Fibroblast of mammary gland (primary cell): ENCODE data around the gene AP2M1.
A peak's percentile ranks its signal among the peaks of the same experiment; 100 is the strongest.

Experiments
- DNase-seq: peaks from one replicate; pipeline ENCODE4 v3.0.0-alpha.2; 2010; ENCODE audit warnings: low read depth
- H3K4me3 ChIP-seq: 2 replicates; pipeline ENCODE4 v1.5.1; 2011; ENCODE audit warnings: low read depth, mild to moderate bottlenecking, low read length, moderate library complexity; ENCODE audit not compliant: control insufficient read depth
- TF ChIP-seq, protein P1 (sequence below): conservative IDR thresholded peaks from 2 replicates; pipeline ENCODE4 v1.5.1; 2011; ENCODE audit warnings: low read depth, low read length, inconsistent platforms; ENCODE audit not compliant: control insufficient read depth, insufficient read depth

The AP2M1 gene

DNA sequence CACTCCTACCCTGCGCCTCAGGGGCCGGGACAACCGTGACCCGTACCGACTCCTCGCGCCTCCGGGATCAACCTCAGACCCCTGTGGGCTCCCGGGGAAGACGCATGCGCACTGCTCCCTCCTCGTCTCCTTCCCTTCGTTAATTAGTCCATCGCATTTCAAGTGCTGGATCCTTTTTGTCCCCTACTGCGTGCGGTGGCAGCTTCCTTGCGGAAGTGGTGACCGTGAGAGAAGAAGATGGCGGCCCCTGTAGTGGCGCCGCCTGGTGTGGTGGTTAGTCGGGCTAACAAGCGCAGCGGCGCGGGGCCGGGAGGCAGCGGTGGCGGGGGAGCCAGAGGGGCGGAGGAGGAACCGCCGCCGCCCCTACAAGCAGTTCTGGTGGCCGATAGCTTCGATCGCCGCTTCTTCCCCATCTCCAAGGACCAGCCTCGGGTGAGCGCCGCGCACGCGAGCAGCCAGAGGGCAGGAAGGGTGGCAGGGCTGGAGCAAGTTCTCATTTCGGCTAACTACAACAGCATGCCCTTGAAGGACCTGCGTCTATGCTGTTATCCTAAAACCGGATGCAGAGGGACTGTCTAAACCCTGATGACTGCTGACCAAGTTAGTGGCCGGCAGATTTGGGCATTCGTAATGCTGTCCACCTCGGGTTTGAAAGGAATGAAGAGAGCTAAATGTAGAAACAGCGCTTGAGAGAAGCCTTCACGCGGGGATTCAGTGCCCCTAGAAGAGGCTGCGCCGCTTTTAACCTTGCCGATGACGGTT, 39.3 kb upstream of the AP2M1 start, which contains the start of gene EIF2B5:
Gene EIF2B5, plus strand, starts transcription at position 210 of the 762 bp plus-strand sequence. Its CDS starts 28 bp downstream, at position 238.
- TF ChIP-seq, protein P1, sequence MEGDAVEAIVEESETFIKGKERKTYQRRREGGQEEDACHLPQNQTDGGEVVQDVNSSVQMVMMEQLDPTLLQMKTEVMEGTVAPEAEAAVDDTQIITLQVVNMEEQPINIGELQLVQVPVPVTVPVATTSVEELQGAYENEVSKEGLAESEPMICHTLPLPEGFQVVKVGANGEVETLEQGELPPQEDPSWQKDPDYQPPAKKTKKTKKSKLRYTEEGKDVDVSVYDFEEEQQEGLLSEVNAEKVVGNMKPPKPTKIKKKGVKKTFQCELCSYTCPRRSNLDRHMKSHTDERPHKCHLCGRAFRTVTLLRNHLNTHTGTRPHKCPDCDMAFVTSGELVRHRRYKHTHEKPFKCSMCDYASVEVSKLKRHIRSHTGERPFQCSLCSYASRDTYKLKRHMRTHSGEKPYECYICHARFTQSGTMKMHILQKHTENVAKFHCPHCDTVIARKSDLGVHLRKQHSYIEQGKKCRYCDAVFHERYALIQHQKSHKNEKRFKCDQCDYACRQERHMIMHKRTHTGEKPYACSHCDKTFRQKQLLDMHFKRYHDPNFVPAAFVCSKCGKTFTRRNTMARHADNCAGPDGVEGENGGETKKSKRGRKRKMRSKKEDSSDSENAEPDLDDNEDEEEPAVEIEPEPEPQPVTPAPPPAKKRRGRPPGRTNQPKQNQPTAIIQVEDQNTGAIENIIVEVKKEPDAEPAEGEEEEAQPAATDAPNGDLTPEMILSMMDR, result no peak
- peak within 1 kb of the TSS; percentile 92 for H3K4me3 ChIP-seq
- peak; percentile 90 for DNase-seq

DNA sequence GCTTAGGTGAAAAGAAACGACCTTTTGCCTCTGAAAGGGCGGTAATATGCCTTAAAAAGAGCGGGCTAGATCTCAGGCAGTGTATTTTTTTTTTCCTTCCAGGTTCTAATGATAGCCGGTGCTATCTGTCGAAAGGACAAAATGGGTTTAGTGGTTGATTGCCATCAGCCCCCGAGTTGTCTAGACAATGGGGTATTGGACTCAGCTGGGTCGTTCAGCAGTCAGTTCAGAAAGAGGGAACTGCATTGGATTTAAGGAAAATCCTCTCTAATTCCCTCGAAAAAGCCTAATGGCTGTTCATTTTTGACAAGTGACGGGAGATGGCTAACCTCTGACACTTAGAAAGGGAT, 38.8 kb upstream of the AP2M1 start:
- DNase-seq, result no peak
- peak overlapping the region; percentile 92 for H3K4me3 ChIP-seq
- TF ChIP-seq, protein P1, result no peak

DNA sequence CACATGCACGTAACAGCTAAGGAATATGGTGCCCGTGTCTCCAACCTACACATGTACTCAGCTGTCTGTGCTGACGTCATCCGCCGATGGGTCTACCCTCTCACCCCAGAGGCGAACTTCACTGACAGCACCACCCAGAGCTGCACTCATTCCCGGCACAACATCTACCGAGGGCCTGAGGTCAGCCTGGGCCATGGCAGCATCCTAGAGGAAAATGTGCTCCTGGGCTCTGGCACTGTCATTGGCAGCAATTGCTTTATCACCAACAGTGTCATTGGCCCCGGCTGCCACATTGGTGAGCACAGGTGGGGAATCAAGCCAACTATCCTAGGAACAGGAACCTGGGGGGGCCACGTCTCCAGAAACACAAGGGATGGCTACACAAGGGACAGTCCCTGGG, 34.2 kb upstream of the AP2M1 start:
- DNase-seq, result no peak
- no peak overlapping the region for H3K4me3 ChIP-seq
- TF ChIP-seq, protein P1, result no peak

DNA sequence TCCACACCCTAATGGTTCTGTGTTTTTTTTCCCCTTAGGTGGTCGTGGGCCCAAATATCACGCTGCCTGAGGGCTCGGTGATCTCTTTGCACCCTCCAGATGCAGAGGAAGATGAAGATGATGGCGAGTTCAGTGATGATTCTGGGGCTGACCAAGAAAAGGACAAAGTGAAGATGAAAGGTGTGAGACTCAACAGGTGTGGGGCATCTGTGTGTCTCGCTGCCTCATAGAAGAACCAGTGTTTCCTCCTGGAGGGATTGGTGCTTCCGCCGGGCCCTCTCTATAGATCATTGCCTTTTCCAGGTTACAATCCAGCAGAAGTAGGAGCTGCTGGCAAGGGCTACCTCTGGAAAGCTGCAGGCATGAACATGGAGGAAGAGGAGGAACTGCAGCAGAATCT, 32.5 kb upstream of the AP2M1 start:
- DNase-seq, result no peak

DNA sequence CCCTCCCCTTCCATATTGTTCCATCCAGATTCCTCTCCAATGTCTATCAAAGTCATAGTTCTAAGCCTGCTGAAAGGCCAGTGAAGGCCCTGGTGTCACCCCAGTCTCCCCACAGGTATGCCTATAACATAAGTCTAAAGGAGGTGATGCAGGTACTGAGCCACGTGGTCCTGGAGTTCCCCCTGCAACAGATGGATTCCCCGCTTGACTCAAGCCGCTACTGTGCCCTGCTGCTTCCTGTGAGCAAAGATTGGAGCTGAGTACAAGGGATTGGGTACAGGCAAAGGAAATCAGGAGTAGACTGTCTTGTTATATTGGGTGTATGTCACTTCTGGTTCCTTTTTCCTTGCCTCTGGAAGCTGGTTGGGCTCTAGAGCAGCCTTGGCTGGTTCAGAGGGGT, 31.3 kb upstream of the AP2M1 start:
- DNase-seq, result no peak

More for the DNA sequence above, 32.5 kb upstream of the AP2M1 start:
- no peak overlapping the region for H3K4me3 ChIP-seq
- TF ChIP-seq, protein P1, result no peak

DNA sequence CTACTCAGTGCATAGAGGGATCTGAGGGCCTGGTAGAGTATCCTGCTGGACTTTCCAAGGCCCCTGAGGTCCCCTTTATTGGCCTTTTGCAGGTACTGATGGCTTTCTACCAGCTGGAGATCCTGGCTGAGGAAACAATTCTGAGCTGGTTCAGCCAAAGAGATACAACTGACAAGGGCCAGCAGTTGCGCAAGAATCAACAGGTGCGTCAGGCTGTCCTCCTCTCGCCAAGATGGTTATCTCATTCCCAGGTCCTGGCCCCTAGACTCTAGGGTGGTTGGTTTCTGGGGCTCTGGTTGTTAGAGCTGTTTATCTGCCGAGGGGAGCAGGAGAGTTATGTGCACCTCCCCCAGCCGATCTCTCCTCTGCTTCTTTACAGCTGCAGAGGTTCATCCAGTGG, 30.1 kb upstream of the AP2M1 start:
- H3K4me3 ChIP-seq, result no peak overlapping the region
- no peak for DNase-seq
- TF ChIP-seq, protein P1, result no peak

More for the DNA sequence above, 31.3 kb upstream of the AP2M1 start:
- TF ChIP-seq, protein P1, result no peak
- H3K4me3 ChIP-seq, result no peak overlapping the region
